Naive thymus-derived CD4-positive, alpha-beta T cell (primary cell): ENCODE data around the gene CHIC2. TPM values are rescaled to one million over a fixed set of nuclear protein-coding genes. Genes with fewer than 3 reads are reported as not detected.

Experiments used
- ATAC-seq: fragments of 150-1000 bp; cut with Tn5 transposase; 2 replicates; pipeline ENCODE4 v1.10.0; 2021; ENCODE audit warnings: mild to moderate bottlenecking, moderate library complexity
- CTCF ChIA-PET: fragments of 350-600 bp; sonication (Branson Sonifier 250); formaldehyde crosslinking; loops from one replicate; lab custom pipeline; 2021; ENCODE audit warnings: antibody characterized with exemption; lab: Charles Lee
- POLR2A ChIA-PET: fragments of 350-600 bp; sonication (Branson Sonifier 250); formaldehyde crosslinking; loops from one replicate; lab custom pipeline; 2021; ENCODE audit warnings: antibody characterized with exemption, inconsistent platforms; lab: Charles Lee
- DNase-seq, 9 donors: peaks; one replicate each; pipeline versions ENCODE4 v3.0.0 to v3.0.0-alpha.2; 2020 to 2022; ENCODE audit warnings: mixed read lengths in 1 of 9
- H3K27ac ChIP-seq: one replicate; pipeline ENCODE4 v1.7.0; 2013; ENCODE audit warnings: mild to moderate bottlenecking, low read depth, low read length, moderate library complexity
- H3K27me3 ChIP-seq, 2 donors: one replicate each; pipeline ENCODE4 v1.7.0; 2013; ENCODE audit warnings: low read length in 2 of 2, mild to moderate bottlenecking in 2 of 2, moderate library complexity in 2 of 2; ENCODE audit not compliant: control insufficient read depth in 2 of 2, insufficient read depth in 2 of 2
- H3K36me3 ChIP-seq, 3 experiments: 1 replicate in 2 of 3; 2 replicates in 1 of 3; pipeline ENCODE4 v1.7.0; 2013; ENCODE audit warnings: low read length in 3 of 3, mild to moderate bottlenecking in 3 of 3, moderate library complexity in 1 of 3; ENCODE audit not compliant: insufficient read depth in 3 of 3, control insufficient read depth in 2 of 3
- H3K4me1 ChIP-seq, 2 donors: one replicate each; pipeline ENCODE4 v1.7.0; 2013; ENCODE audit warnings: low read length in 2 of 2, mild to moderate bottlenecking in 2 of 2, moderate library complexity in 1 of 2; ENCODE audit not compliant: control insufficient read depth in 2 of 2, insufficient read depth in 2 of 2
- H3K4me3 ChIP-seq: 2 replicates; pipeline ENCODE4 v1.7.0; 2013; ENCODE audit warnings: mild to moderate bottlenecking, low read length
- H3K9me3 ChIP-seq, 3 experiments: 1 replicate in 2 of 3; 2 replicates in 1 of 3; pipeline ENCODE4 v1.7.0; 2013; ENCODE audit warnings: low read length in 3 of 3; ENCODE audit not compliant: control insufficient read depth in 2 of 3
- H3K27ac Mint-ChIP-seq, 9 donors: one replicate each; pipeline ENCODE4 v1.8.0; 2020 to 2022; ENCODE audit warnings: mixed read lengths in 9 of 9, mild to moderate bottlenecking in 8 of 9, moderate library complexity in 5 of 9, inconsistent platforms in 2 of 9
- H3K27me3 Mint-ChIP-seq, 5 donors: one replicate each; pipeline ENCODE4 v1.8.0; 2021 to 2022; ENCODE audit warnings: mixed read lengths in 5 of 5, mild to moderate bottlenecking in 1 of 5
- H3K36me3 Mint-ChIP-seq, 5 donors: one replicate each; pipeline ENCODE4 v1.8.0; 2020 to 2022; ENCODE audit warnings: mixed read lengths in 5 of 5, mild to moderate bottlenecking in 3 of 5, inconsistent platforms in 1 of 5
- H3K4me1 Mint-ChIP-seq, 7 donors: one replicate each; pipeline ENCODE4 v1.8.0; 2020 to 2022; ENCODE audit warnings: mixed read lengths in 7 of 7, mild to moderate bottlenecking in 3 of 7, inconsistent platforms in 1 of 7
- H3K4me3 Mint-ChIP-seq, 10 donors: one replicate each; pipeline ENCODE4 v1.8.0; 2020 to 2022; ENCODE audit warnings: mild to moderate bottlenecking in 10 of 10, mixed read lengths in 10 of 10, moderate library complexity in 6 of 10, inconsistent platforms in 2 of 10
- H3K9me3 Mint-ChIP-seq, 11 donors: one replicate each; pipeline ENCODE4 v1.8.0; 2020 to 2022; ENCODE audit warnings: mixed read lengths in 11 of 11, mild to moderate bottlenecking in 4 of 11, inconsistent platforms in 1 of 11, moderate library complexity in 1 of 11
- intact Hi-C, 2 donors: fragments of 100-400 bp; cut with micrococcal nuclease; formaldehyde crosslinking; loops; one replicate each; pipeline ENCODE4 v1.15.1; 2023
- polyA plus RNA-seq, 2 donors: library from polyadenylated mRNA; unstranded; fragments of 300-500 nt; fragmentation: Illumina TruSeq; gene quantifications; one replicate each; pipeline ENCODE4 v1.2.3, GENCODE V29; 2021
- total RNA-seq, 6 experiments: library from RNA in 5 of 6; stranded (reverse) in 5 of 6; gene quantifications; 1 replicate in 5 of 6; 2 replicates in 1 of 6; pipeline ENCODE4 v1.2.3 and lab custom pipeline; 2021 to 2026

Gene CHIC2
- total and polyA plus RNA-seq, 7 experiments from 2014 or later: 22.4 to 64.2 (median 47.2) TPM

GRCh38 chr4:54061067-54061466 is 3.3 kb downstream of the CHIC2 start:
- ATAC-seq: no peak
- ChIA-PET POLR2A (no interaction called here), CTCF (interaction anchor here (0.7 kb wide), 1 partner anchor 69 kb away, joined by 3 read pairs; no protein-coding TSS in a partner anchor)
- Mint-ChIP-seq H3K36me3 (peaks cover 0 to 15% (median 0%) of the 10 kb centered on the region in 5 donors), H3K4me1 (peaks cover 68 to 88% (median 76%) of the 10 kb centered on the region in 7 donors), H3K9me3 (peaks cover 0 to 3% (median 0%) of the 10 kb centered on the region in 11 donors), H3K27ac (peak overlapping the region in 6 of 9 donors; percentile 17 to 98 (median 76)), H3K27me3 (no peaks in the 10 kb centered on the region), H3K4me3 (peak overlapping the region in 9 of 10 donors; percentile 39 to 97 (median 85))
- Histone ChIP-seq H3K9me3 (no peaks in the 10 kb centered on the region), H3K27me3 (no peaks in the 10 kb centered on the region), H3K4me1 (peaks cover 32 to 57% of the 10 kb centered on the region in 2 donors), H3K4me3 (no peak overlapping the region), H3K36me3 (peaks cover 0 to 8% (median 0%) of the 10 kb centered on the region in 3 experiments), H3K27ac (peak overlapping the region; percentile 34)
- no peak for DNase-seq
- intact Hi-C loops: loop anchor here (1.0 to 10.0 kb wide), 7 partner anchors 20 to 1886 kb away; partner anchors contain the start of genes CEP135 (in 1 of the 2), CLOCK (in 1 of the 2), EXOC1 (in 1 of the 2) and TMEM165 (in 1 of the 2)

GRCh38 chr4:54060116-54060515 is 4.3 kb downstream of the CHIC2 start:
- ATAC-seq: no peak
- peaks cover 25 to 58% of the 10 kb centered on the region in 2 donors for H3K4me1 ChIP-seq

GRCh38 chr4:54058171-54058570 is 6.2 kb downstream of the CHIC2 start:
- POLR2A ChIA-PET: no interaction called here
- Histone ChIP-seq H3K9me3 (no peaks in the 10 kb centered on the region), H3K36me3 (no peaks in the 10 kb centered on the region), H3K27me3 (no peaks in the 10 kb centered on the region), H3K27ac (peak overlapping the region; percentile 30), H3K4me1 (peaks cover 24 to 59% of the 10 kb centered on the region in 2 donors), H3K4me3 (peak overlapping the region; percentile 21)
- CTCF ChIA-PET: no interaction called here
- Mint-ChIP-seq H3K27me3 (no peaks in the 10 kb centered on the region), H3K4me1 (peaks cover 63 to 91% (median 82%) of the 10 kb centered on the region in 7 donors), H3K36me3 (peaks cover 0 to 26% (median 12%) of the 10 kb centered on the region in 5 donors), H3K4me3 (peak overlapping the region; percentile 56 to 96 (median 78)), H3K9me3 (peaks cover 0 to 3% (median 0%) of the 10 kb centered on the region in 11 donors), H3K27ac (peak overlapping the region in 8 of 9 donors; percentile 17 to 85 (median 68))
- DNase-seq (peak in 4 of 9 donors; percentile 10 to 29 (median 18)), ATAC-seq (peak; percentile 52)
- intact Hi-C loops: no loop called here

More at GRCh38 chr4:54060116-54060515, 4.3 kb downstream of the CHIC2 start:
- peak overlapping the region in 8 of 9 donors; percentile 7 to 80 (median 32) for H3K27ac Mint-ChIP-seq
- peaks cover 0 to 20% (median 4%) of the 10 kb centered on the region in 5 donors for H3K36me3 Mint-ChIP-seq
- ChIA-PET CTCF (interaction anchor here (0.6 kb wide), 1 partner anchor 31 kb away, joined by 4 read pairs; no protein-coding TSS in a partner anchor), POLR2A (interaction anchor here (0.7 to 1.1 kb wide), 2 partner anchors 1349 to 1419 kb away, joined by 3 to 5 read pairs; no protein-coding TSS in a partner anchor)
- intact Hi-C loops: loop anchor here (2.0 to 10.0 kb wide), 6 partner anchors 33 to 1887 kb away; partner anchors contain the start of genes CEP135 (in 1 of the 2), CLOCK (in 1 of the 2), EXOC1 (in 1 of the 2) and TMEM165 (in 1 of the 2)
- H3K27me3 Mint-ChIP-seq: no peaks in the 10 kb centered on the region
- H3K4me1 Mint-ChIP-seq: peaks cover 61 to 86% (median 73%) of the 10 kb centered on the region in 7 donors
- H3K4me3 ChIP-seq: no peak overlapping the region
- peaks cover 0 to 3% (median 0%) of the 10 kb centered on the region in 11 donors for H3K9me3 Mint-ChIP-seq
- no peaks in the 10 kb centered on the region for H3K9me3 ChIP-seq
- H3K27ac ChIP-seq: peak overlapping the region; percentile 31
- H3K4me3 Mint-ChIP-seq: peak overlapping the region; percentile 7 to 97 (median 52)
- no peak for DNase-seq
- H3K36me3 ChIP-seq: peaks cover 0 to 8% (median 0%) of the 10 kb centered on the region in 3 experiments
- no peaks in the 10 kb centered on the region for H3K27me3 ChIP-seq

- no peak overlapping the region for H3K27ac ChIP-seq
- Mint-ChIP-seq H3K27ac (peak overlapping the region in 4 of 9 donors; percentile 12 to 43 (median 22)), H3K4me3 (peak overlapping the region in 9 of 10 donors; percentile 39 to 96 (median 78)), H3K4me1 (peaks cover 46 to 89% (median 77%) of the 10 kb centered on the region in 7 donors), H3K36me3 (peaks cover 0 to 19% (median 16%) of the 10 kb centered on the region in 5 donors), H3K27me3 (no peaks in the 10 kb centered on the region), H3K9me3 (peaks cover 0 to 3% (median 0%) of the 10 kb centered on the region in 11 donors)
- H3K4me3 ChIP-seq: no peak overlapping the region
- no peaks in the 10 kb centered on the region for H3K36me3 ChIP-seq
- ChIA-PET CTCF (no interaction called here), POLR2A (interaction anchor here (1.1 to 1.8 kb wide), 3 partner anchors 8 to 25 kb away, joined by 3 to 7 read pairs (median 3); partner anchors contain the start of gene CHIC2)
- peak; percentile 70 for ATAC-seq
- intact Hi-C loops: loop anchor here in 1 of 2 donors (1.0 kb wide), 1 partner anchor 8 kb away; the partner anchor contains the start of gene CHIC2
- peak in 4 of 9 donors; percentile 27 to 44 (median 32) for DNase-seq
- H3K9me3 ChIP-seq: no peaks in the 10 kb centered on the region
- H3K4me1 ChIP-seq: peaks cover 35 to 43% of the 10 kb centered on the region in 2 donors
- H3K27me3 ChIP-seq: no peaks in the 10 kb centered on the region
These were observed 8.0 kb downstream of the CHIC2 start for GRCh38 chr4:54056360-54056759.

- no peaks in the 10 kb centered on the region for H3K36me3 ChIP-seq
- H3K27me3 ChIP-seq: no peaks in the 10 kb centered on the region
- H3K27ac ChIP-seq: no peak overlapping the region
- ChIA-PET CTCF (interaction anchor here (1.0 kb wide), 1 partner anchor 40 kb away, joined by 3 read pairs; no protein-coding TSS in a partner anchor), POLR2A (interaction anchor here (0.7 to 1.8 kb wide), 2 partner anchors 9 to 1343 kb away, joined by 3 to 7 read pairs; partner anchors contain the start of gene CHIC2)
- DNase-seq: no peak
- H3K9me3 Mint-ChIP-seq: peaks cover 0 to 3% (median 0%) of the 10 kb centered on the region in 11 donors
- H3K27ac Mint-ChIP-seq: no peak overlapping the region
- H3K4me1 Mint-ChIP-seq: peaks cover 44 to 89% (median 77%) of the 10 kb centered on the region in 7 donors
- H3K36me3 Mint-ChIP-seq: peaks cover 0 to 19% (median 16%) of the 10 kb centered on the region in 5 donors
- ATAC-seq: no peak
- H3K9me3 ChIP-seq: no peaks in the 10 kb centered on the region
- H3K4me3 Mint-ChIP-seq: peak overlapping the region in 4 of 10 donors; percentile 8 to 34 (median 30)
- intact Hi-C loops: no loop called here
- no peaks in the 10 kb centered on the region for H3K27me3 Mint-ChIP-seq
- H3K4me3 ChIP-seq: no peak overlapping the region
- peaks cover 35 to 43% of the 10 kb centered on the region in 2 donors for H3K4me1 ChIP-seq
These were observed 8.9 kb downstream of the CHIC2 start for GRCh38 chr4:54055494-54055893.

- H3K27ac ChIP-seq: no peak overlapping the region
These were observed 9.9 kb downstream of the CHIC2 start for GRCh38 chr4:54054501-54054900.

More at GRCh38 chr4:54054501-54054900, 9.9 kb downstream of the CHIC2 start:
- DNase-seq: no peak
- H3K9me3 ChIP-seq: no peaks in the 10 kb centered on the region
- peaks cover 33 to 45% of the 10 kb centered on the region in 2 donors for H3K4me1 ChIP-seq
- peaks cover 37 to 88% (median 77%) of the 10 kb centered on the region in 7 donors for H3K4me1 Mint-ChIP-seq
- intact Hi-C loops: no loop called here
- ChIA-PET POLR2A (interaction anchor here (0.7 kb wide), 1 partner anchor 9 kb away, joined by 3 read pairs; no protein-coding TSS in a partner anchor), CTCF (no interaction called here)
- H3K9me3 Mint-ChIP-seq: peaks cover 0 to 3% (median 0%) of the 10 kb centered on the region in 11 donors
- no peaks in the 10 kb centered on the region for H3K27me3 ChIP-seq
- no peak overlapping the region for H3K4me3 ChIP-seq
- peak overlapping the region in 4 of 10 donors; percentile 8 to 34 (median 30) for H3K4me3 Mint-ChIP-seq
- peaks cover 0 to 18% (median 16%) of the 10 kb centered on the region in 5 donors for H3K36me3 Mint-ChIP-seq
- no peaks in the 10 kb centered on the region for H3K36me3 ChIP-seq
- no peak for ATAC-seq
- H3K27ac Mint-ChIP-seq: peak overlapping the region in 1 of 9 donors; percentile 19
- no peaks in the 10 kb centered on the region for H3K27me3 Mint-ChIP-seq
